Mesenteric fat pad (tissue), 1 donor: ENCODE measurements around the gene RHBDF2. TPM values are rescaled to one million over a fixed set of nuclear protein-coding genes. Genes with fewer than 3 reads are reported as not detected.

Experiments
- DNase-seq: peaks from one replicate; pipeline ENCODE4 v3.0.0-alpha.2; 2020; ENCODE audit warnings: low spot score
- total RNA-seq: library from RNA; stranded (reverse); fragmentation: NEBNext Ultra II Directional; extraction: Animal tissue kit (Norgen Biotek cat#: 25700); gene quantifications from one replicate; pipeline ENCODE4 v1.2.1, GENCODE V29; 2021
- donor health status: DM: yes; HTN: yes; CAD: no.

RHBDF2 gene
- total RNA-seq, 1 donor from 2014 or later: 52.7 TPM

- DNase-seq: no peak
Measured at GRCh38 chr17:76441686-76442340, 59.4 kb downstream of the RHBDF2 start.

GRCh38 chr17:76440751-76441362, 60.4 kb downstream of the RHBDF2 start:
- DNase-seq: no peak

GRCh38 chr17:76439314-76439928, 61.8 kb downstream of the RHBDF2 start:
- DNase-seq: no peak

- DNase-seq: no peak
Measured at GRCh38 chr17:76438906-76439305, 62.3 kb downstream of the RHBDF2 start.

GRCh38 chr17:76437467-76438402, 63.5 kb downstream of the RHBDF2 start:
- DNase-seq: no peak

- DNase-seq: no peak
Measured at GRCh38 chr17:76435751-76436150, 65.5 kb downstream of the RHBDF2 start.

GRCh38 chr17:76434870-76435269, 66.4 kb downstream of the RHBDF2 start:
- no peak for DNase-seq

- DNase-seq: no peak
Measured at GRCh38 chr17:76433693-76434092, 67.5 kb downstream of the RHBDF2 start.

GRCh38 chr17:76432712-76433336, 68.4 kb downstream of the RHBDF2 start:
- DNase-seq: no peak

- DNase-seq: no peak
Measured at GRCh38 chr17:76432004-76432403, 69.2 kb downstream of the RHBDF2 start.

GRCh38 chr17:76431509-76431908, 69.7 kb downstream of the RHBDF2 start:
- DNase-seq: no peak

- DNase-seq: no peak
Measured at GRCh38 chr17:76428511-76428910, 72.7 kb downstream of the RHBDF2 start.

GRCh38 chr17:76427501-76428231, 73.6 kb downstream of the RHBDF2 start:
- no peak for DNase-seq

GRCh38 chr17:76426853-76427252, 74.4 kb downstream of the RHBDF2 start:
- DNase-seq: no peak

GRCh38 chr17:76422860-76423259, 78.4 kb downstream of the RHBDF2 start:
- no peak for DNase-seq

GRCh38 chr17:76422406-76422805, 78.8 kb downstream of the RHBDF2 start:
- no peak for DNase-seq

- DNase-seq: no peak
Measured at GRCh38 chr17:76421044-76421407, 80.2 kb downstream of the RHBDF2 start.
